Measurements from ENCODE around the gene MRS2.

GRCh38 chr6:24429146-24429545, 26.4 kb downstream of the MRS2 start:
- TF ChIP-seq CTCF (IDR thresholded peaks at IDR 0.05) (no peak), POLR2A (IDR thresholded peaks at IDR 0.05) (no peak)

Measured in right lobe of liver (tissue), 4 donors.